SKM-1 treated with dmso at 0.1 percent for 144 hours (cell line): ENCODE measurements around the gene PIP5K1C.
A peak's percentile ranks its signal among the peaks of the same experiment; 100 is the strongest.

Experiments used
- DNase-seq: peaks from one replicate; lab custom pipeline; 2025; ENCODE audit not compliant: unreplicated experiment; lab: John Stamatoyannopoulos, UW

PIP5K1C gene

DNA sequence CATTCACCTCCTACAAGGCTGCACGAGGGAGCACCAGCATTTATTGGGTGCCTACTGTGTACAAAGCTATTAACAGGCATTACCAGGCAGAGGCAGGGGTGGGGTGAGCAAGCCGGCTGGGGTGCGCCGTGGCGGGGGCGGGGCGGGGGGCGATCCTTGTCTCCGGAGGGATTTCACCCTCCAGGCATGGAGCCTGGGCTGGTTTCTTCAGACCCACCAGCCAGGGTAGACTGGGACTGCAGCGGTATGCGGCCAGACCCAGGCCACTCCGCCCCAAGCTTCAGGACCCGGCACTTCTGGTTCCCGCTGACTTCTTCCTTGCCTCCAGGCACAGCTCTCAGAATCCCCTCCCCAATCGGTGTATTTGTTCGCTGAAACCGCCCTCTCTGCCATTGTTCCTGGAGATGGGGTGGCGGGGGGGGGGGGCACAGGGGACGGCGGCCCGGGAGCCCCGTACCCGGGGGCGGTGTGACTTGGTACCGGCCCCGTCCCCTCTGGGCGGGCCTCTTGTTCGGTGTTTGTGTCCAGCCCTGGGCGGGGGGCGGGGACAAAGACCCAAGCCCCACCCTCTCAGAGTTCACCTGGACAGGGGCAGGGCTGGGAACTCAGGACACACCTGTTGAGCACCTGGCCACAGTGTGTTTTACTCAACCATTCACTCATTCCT, 22.3 kb upstream of the PIP5K1C start:
- no peak for DNase-seq

DNA sequence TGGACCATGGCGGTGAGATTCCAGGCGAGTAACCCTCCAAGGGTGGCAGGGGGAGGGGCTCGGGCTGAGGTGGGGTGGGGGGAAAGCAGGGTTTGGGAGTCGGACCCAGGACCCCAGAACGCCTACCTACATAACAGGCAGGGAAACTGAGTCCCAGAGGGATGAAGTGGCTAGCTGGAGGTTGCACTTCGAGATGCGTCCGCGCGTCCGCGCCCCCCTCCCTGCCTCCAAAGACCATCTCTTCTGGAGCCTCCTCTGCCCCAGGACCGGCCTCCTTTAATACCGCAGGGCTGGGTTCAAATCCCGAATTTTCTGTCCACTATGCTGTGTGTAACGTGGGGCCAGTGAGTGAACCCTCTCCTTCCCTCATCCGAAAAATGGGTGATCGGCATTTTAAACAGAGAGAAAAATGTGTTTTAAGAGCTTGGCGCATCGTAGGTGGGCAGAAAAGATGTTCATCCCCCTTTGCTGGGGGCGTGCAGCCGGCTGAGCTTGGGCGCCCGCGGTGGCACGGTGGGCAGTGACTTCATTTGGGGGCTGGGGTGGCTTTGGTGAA, 21.7 kb upstream of the PIP5K1C start:
- no peak for DNase-seq

DNA sequence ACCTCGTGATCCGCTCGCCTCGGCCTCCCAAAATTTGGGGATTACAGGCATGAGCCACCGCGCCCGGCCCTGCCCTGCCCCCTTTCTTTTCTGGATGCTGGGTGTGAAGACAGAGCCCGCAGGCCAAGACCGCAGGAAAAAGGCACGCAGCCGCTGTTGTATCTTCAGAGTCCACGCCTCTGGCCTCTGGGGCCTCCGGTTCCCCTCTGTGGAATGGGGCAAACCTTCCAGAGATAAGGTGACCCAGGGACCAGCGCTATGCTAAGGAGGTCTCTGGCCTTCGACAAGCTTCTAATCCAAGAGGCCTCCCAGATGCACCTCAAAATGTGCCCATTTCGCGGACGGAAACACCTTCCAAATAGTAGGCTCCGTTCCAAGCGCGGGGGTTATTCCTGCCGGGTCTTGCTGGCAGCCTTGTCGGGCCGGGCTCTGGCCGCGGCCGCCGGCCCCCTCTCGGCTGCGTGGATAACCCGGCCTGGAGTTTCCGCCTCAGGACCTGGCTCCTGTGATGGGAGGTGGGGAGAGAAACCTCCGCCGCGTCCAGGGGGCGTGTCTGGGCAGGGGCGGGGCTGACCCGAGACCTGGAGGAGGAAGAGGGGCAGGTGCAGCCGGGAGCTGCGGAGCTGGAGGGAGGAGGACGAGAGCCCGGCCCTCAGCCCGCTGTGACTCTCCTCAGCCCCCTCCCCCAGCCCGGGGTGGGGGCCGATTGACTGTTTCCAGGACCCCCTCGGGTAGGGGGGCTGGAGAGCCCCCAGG, 21.0 kb upstream of the PIP5K1C start:
- DNase-seq, result peak; percentile 81

DNA sequence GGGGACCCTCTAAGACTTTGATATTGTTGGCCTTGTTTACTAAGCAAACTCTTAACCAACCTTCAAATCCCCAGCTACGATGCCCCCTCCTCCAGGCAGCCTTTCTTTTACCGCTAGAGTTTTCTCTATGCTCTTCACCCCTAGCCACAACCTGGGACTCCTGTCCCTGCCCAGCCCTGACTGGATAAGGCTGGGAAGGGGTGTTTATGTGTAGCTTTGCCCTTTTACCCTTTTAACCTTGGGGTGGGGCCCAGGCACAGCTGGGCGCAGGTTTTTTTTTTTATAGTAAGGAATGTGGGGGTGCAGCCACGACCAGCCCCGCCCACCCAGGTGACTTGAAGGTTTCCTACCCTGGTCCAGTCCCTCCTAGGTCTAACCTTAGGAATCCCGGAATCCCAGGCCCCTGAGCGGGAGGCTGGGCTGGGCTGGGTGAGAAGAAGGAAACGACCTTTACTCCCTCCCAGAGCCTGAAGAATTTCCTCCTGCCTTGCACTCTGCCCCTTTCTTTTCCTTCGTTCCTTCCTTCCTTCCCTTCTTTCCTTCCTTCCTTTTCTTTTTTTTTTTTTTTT, 20.2 kb upstream of the PIP5K1C start:
- no peak for DNase-seq

DNA sequence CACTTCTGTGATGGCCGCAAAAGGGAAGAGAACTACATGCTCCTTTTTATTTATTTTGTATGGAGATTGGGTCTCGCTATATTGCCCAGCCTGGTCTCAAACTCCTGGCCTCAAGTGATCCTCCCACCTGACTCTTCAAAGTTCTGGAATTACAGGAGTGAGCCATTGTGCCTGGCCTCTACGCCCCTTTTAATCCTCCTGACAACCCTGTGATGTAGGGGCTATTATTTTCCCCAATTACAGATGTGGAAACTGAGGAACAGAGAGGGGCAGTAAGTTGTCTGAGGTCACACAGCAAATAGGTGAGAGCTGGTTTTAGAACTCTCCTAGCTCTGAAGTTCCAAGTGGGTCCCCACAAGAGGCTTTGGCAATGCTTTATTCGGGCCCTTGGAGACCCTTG, 19.6 kb upstream of the PIP5K1C start:
- no peak for DNase-seq

DNA sequence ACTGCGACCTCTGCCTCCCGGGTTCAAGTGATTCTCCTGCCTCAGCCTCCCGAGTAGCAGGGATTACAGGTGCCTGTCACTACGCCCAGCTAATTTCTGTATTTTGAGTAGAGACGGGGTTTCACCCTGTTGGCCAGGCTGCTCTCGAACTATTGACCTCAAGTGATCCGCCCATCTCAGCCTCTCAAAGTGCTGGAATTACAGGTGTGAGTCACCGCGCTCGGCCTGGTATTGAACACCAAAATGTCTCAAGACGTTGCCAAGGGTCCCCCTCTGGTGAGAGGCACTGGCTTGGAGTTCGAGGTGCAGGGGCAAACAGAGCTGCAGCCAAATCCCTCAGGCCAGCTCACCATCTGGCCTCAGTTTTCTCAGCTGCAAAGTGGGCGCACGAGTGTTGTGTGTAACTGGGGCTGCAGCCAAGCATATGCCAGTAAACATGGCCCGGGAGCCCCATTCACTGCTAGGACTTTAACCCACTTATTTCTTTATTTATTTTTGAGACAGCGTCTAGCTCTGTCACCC, 15.9 kb upstream of the PIP5K1C start:
- DNase-seq, result no peak

DNA sequence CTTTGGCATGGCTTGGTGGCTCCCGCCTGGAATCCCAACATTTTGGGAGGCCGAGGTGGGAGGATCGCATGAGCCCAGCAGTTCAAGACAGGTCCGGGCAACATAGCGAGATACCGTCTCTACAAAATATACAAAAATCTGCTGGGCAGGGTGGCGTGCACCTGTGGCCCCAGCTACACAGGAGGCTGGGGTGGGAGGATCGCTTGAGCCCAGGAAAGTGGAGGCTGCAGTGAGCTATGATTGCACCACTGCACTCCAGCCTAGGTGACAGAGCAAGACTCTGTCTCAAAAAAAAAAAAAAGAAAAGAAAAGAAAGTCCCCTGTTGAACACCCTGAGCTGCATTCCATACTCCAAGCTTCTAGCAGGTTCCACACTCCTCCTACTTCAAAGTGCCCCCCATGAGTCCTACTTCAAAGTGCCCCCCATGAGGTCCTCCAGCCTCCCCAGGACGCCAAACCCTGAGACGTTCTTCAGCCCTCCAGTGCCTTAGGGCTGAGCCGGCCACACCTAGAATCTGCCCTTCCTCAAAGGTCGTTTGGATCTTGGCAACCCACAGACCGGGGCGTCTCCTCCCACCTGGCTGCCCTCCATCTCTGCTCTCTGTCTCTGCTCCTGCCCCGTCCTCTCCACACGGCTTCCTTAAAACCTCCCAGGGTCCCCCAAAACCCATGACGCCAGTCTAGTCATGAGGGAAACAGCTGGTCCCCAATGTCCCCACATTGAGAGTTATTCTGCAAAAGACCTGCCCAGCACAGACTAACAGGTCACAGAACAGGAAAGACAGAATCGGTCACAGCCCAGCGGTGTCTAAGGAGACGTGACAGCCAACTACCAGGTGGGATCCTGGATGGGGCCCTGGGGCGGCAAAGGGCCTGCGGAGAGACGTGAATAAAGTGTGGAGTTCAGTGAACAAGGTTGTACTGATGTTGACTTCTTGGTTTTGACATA, 12.7 kb upstream of the PIP5K1C start:
- DNase-seq, result no peak

DNA sequence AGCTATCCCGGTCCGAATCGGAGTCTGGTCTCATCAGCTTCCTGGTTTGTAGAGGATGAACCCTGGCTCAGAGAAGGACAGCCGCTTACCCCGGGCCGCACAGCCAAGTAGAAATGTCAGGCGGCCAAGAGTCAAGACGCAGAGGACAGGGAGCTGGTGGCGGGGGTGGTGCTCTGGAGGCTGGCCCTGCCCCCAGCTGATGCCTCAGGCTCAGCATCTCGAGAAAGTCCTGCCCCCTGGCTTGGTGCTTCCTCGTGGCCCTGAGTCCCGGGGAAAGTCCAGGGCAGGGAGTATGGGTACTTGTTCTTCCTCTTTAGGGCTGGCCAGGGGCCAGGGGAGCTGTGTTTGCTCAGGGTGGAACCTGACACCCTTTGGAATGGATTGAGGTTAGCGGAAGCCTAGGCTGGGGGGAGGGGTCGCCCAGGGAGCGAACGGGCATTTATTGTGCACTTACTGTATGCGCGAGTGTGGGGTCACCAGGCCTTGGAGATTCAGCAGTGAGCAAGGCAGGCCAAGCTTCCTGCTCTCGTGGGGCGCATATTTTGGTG, 10.1 kb upstream of the PIP5K1C start:
- peak; percentile 91 for DNase-seq

DNA sequence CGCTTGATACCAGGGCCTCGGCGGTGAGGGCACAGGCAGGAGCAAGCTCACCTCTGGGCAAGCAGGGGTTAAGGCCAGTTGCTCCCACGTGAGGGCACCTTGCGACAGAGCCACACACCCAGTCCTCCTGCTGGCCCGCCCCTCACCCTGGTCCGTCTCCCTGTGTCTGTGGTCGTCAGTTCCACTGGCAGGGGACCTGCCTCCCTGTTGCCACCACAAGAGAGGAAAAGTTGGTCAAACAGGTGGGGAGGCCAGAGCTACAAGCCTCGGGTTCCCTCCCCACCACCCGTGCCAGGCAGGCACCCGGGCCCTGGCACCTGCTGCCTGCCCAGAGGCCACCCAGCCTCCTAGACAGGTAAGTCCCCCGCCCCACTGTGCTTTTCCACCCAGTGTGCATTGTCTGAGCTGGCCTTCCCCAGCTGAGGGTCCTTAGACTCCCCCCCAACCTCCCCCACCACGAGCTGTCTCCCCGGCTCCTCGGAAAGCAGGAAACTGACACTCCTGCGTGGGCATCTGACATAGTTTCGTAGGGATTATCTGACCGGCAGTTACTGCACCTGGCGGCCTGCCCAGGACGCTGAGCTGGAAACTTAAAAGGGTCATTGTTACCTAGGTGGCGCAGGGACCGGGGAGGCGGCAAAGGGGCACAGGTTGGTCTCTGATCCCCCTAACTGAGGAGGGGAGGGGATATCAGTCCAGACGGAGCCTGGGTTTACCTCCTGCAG, 8.1 kb upstream of the PIP5K1C start, which contains the start of gene TJP3:
Gene TJP3, plus strand, starts transcription at position 178 of the 725 bp plus-strand sequence. CDS start 20,049 bp downstream, outside the sequence.
- no peak for DNase-seq

DNA sequence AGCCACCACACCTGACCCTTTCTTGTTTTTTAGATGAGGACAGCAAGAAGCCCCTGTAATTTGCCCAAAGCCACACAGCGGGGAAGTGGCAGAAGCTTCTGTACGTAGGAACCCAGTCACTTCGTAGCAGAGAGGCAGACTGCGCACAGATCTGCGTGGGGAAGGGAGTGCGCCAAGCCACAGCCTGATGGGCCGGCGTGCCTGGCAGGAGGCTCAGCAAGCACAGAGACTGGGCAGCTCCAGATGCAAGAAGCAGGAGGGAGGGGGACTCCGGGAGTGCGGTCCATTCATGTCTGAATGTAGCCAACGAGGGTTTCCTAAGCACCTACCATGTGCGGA, 7.6 kb upstream of the PIP5K1C start:
- DNase-seq, result no peak

DNA sequence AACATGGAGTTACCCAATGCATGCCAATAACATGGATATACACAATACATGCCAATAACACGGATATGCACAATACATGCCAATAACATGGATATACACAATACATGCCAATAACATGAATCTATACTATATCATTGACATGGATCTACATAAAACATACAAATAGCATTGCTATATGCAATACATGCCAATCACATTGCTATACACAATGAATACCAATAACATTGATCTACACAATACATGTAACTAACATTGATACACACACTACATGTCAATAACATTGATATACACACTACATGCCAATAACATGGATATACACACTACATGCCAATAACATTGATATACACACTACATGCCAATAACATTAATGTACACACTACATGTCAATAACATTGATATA, 932 bp upstream of the PIP5K1C start:
- DNase-seq, result no peak

DNA sequence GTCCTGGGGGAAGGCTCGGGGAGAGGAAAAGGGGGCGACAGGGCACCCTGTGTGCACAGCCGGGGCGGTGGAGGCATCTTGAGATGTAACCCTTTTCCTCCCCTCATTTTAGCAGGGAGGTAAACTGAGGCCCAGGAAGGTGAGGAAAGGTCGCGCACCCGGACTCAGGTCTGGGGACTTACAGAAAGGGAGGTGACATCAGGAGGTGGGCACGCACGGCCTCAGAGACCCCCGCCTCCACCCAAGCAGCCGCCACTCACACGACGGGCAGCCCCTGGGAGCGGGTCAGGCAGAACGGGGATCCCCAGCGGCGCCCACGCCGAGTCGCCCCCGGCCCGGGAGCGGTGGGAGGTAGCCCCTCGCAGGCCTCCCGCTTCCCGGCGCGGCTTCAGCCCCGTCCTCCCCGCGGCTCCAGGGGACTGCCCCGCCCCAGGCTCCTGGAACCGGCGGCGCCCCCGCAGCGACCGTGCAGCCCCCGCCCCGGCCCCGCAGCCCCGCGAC, 477 bp downstream of the PIP5K1C start:
- DNase-seq, result no peak

DNA sequence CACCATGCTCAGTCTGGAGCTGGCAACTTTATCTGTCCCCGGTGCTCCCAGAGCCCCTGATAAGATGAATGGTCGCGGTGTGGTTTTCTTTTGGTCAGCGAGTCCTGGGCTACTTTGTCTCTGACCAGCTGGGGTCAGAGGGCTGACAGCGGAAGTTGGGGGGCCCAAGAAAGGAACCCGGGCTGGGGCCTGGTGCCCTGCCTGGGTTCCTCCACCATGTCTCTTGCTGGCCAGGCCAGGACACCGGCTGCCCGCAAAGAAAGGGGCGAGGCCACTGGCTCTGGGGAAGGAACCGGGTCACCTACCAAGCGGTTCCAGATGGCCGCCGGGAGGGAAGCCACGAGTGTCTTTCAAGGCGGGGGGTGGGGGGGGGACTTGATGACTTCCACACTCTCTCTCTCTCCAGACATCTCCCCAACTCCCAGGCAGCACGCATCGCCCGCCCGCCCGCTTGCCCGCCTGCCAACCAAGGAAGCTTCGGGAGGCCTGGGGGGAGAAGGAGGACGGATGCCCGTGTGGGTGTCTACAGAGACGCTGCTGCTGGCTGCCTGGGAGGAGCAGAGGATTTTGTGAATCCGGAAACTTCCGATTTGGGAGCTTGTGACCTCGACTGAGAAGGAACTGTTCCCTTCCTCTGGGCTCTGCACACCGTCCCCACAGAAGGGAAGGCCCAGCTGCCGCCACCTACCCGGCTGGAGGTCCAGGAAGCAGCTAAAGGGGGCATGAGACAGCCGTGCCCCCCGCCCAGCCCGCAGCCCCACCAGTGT, 1.1 kb downstream of the PIP5K1C start:
- peak; percentile 45 for DNase-seq

DNA sequence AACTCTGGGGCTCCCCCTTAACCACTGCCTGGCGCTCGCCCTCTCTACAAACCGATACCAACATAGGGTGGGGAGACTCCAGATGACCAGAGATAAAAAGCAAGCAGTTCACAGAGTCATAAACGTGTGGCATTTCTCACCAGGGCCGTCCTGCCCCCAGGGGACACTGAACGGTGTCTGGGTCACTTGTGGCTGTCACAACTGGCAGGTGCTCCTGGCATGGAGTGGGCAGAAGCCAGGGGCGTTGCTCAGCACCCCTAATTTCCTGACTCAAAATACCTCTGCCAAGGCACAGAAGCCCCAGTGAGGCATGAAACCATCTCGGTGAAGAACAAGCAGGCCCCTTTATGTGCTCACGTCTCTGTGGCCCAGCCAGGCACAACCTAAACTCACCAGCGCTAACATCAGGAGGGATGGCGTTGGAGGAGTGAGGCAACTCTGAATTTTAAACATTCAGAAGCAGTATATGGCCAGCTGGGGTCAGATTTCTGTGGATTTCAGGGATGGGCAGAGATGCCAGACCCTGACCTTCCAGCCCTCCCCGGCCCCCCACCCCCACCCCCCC, 1.8 kb downstream of the PIP5K1C start:
- DNase-seq, result no peak

DNA sequence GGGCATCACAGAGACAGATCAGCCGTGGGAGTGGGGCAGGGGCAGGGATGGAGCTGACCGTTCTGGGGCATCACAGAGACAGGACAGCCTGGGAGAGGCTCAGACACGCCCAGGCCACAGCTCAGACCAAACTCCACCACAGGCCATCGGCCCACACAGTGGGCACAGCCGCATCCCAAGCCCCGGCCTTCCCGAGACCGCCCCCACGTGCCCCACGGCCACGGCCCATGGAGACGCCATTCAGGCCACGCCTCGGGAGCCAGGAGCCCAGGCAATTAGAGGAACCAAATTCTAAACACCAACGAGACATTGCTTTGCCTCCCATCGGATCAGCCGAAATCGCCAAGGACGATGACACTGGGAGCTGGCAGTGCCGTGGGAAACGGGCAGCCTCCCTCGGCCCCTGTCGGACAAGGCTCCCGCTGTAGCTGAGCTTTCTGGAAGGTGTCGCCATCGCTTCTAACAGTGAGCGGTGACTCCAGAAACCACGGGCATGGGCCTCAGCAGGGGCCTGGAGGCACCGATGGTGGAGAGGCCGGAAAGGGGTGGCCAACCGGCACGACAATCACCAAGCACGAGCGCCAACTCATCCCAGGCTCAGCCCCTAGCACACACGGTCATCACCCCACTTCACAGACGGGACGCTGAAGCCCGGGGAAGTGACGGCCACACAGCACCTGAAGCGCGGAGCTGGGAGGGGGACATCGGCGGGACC, 2.4 kb downstream of the PIP5K1C start:
- no peak for DNase-seq

DNA sequence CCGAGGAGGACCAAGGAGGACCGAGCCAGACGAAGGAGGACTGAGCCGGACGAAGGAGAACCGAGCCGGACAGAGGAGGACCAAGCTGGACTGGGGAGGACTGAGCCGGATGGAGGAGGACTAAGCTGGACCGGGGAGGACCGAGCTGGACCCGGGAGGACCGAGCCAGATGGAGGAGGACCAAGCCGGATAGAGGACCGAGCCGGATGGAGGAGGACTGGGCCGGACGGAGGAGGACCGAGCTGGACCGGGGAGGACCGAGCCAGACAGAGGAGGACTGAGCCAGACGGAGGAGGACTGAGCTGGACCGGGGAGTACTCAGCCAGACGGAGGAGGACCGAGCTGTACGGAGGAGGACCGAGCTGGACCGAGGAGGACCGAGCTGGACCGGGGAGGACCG, 3.2 kb downstream of the PIP5K1C start:
- DNase-seq, result no peak

DNA sequence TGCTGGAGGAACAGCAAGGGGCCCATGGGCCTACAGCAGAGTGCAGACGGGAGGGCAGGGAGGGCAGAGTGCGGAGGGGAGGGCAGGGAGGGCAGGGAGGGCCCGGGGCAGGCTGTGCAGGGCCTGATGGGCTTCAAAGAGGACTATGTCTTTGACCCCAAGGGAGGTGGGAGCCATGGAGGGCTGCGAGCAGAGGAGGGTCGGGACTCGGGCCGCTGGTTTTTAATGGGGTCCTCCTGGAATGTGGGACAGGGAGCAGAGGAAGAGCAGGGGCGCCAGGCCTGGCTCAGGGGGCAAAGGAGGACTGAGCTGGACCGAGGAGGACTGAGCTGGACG, 3.6 kb downstream of the PIP5K1C start:
- DNase-seq, result no peak
